B cell (primary cell): ENCODE data around the gene MAP3K5. TPM values are rescaled to one million over a fixed set of nuclear protein-coding genes. Genes with fewer than 3 reads are reported as not detected.
A peak's percentile ranks its signal among the peaks of the same experiment; 100 is the strongest.

Source experiments
- ATAC-seq: fragments of 200-7000 bp; cut with Tn5 transposase; one replicate; pipeline ENCODE4 v1.10.0; 2021; ENCODE audit warnings: low read depth, mild to moderate bottlenecking, moderate number of reproducible peaks, moderate library complexity
- CTCF ChIA-PET: fragments of 350-600 bp; sonication (Branson Sonifier 250); formaldehyde crosslinking; loops from one replicate; lab custom pipeline; 2021; ENCODE audit warnings: antibody characterized with exemption, inconsistent platforms; lab: Charles Lee
- POLR2A ChIA-PET: fragments of 350-600 bp; sonication (Branson Sonifier 250); formaldehyde crosslinking; loops from one replicate; lab custom pipeline; 2021; ENCODE audit warnings: antibody characterized with exemption; lab: Charles Lee
- DNase-seq: peaks from one replicate; pipeline ENCODE4 v3.0.0; 2013
- H2AFZ ChIP-seq: 2 replicates; pipeline ENCODE4 v1.6.1; 2012; ENCODE audit warnings: mild to moderate bottlenecking, low read depth, low read length; ENCODE audit not compliant: insufficient read depth, poor library complexity, severe bottlenecking
- H3K27ac ChIP-seq, 2 donors: 1 replicate in 1 of 2; 2 replicates in 1 of 2; pipeline ENCODE4 v1.5.1; 2012 to 2013; ENCODE audit warnings: low read length in 2 of 2, mild to moderate bottlenecking in 2 of 2, moderate library complexity in 1 of 2
- H3K27me3 ChIP-seq, 4 experiments: fragments of 200-600 bp in 1 of 4; sonication (generic) in 1 of 4; replicated peaks in 1 of 4; 1 replicate in 2 of 4; 2 replicates in 2 of 4; pipeline versions ENCODE4 v1.6.1 to v1.7.0; 2013 to 2016; ENCODE audit warnings: low read length in 3 of 4, mild to moderate bottlenecking in 2 of 4, mixed read lengths in 1 of 4, moderate library complexity in 1 of 4; ENCODE audit not compliant: insufficient read depth in 4 of 4, control insufficient read depth in 3 of 4; ENCODE audit errors: control extremely low read depth in 1 of 4
- H3K36me3 ChIP-seq, 2 experiments: replicated peaks in 1 of 2; 1 replicate in 1 of 2; 2 replicates in 1 of 2; pipeline versions ENCODE4 v1.6.1 to v1.7.1; 2013; ENCODE audit warnings: low read length in 1 of 2; ENCODE audit not compliant: insufficient read depth in 2 of 2, control insufficient read depth in 1 of 2; ENCODE audit errors: control extremely low read depth in 1 of 2, extremely low read depth in 1 of 2
- H3K4me1 ChIP-seq, 2 donors: fragments of 200-600 bp in 1 of 2; sonication (generic) in 1 of 2; 1 replicate in 1 of 2; 2 replicates in 1 of 2; pipeline versions ENCODE4 v1.5.1 to v1.6.1; 2013 to 2017; ENCODE audit warnings: low read length in 2 of 2; ENCODE audit not compliant: control insufficient read depth in 2 of 2, insufficient read depth in 2 of 2
- H3K4me2 ChIP-seq: replicated peaks from 2 replicates; pipeline ENCODE3; 2012; ENCODE audit warnings: mild to moderate bottlenecking, low read depth, low read length; ENCODE audit not compliant: poor library complexity, severe bottlenecking
- H3K4me3 ChIP-seq, 5 experiments: fragments of 200-600 bp in 1 of 5; sonication (generic) in 1 of 5; 1 replicate in 3 of 5; 2 replicates in 2 of 5; pipeline versions ENCODE4 v1.5.1 to v1.7.0; 2011 to 2016; ENCODE audit warnings: low read length in 4 of 5, mild to moderate bottlenecking in 4 of 5, low read depth in 2 of 5, control low read depth in 1 of 5, moderate library complexity in 1 of 5; ENCODE audit not compliant: insufficient read depth in 1 of 5; ENCODE audit errors: control extremely low read depth in 1 of 5, extremely low read depth in 1 of 5
- H3K79me2 ChIP-seq: fragments of 200-600 bp; sonication (generic); one replicate; pipeline ENCODE4 v1.6.0; 2016; ENCODE audit warnings: low read length; ENCODE audit not compliant: control insufficient read depth, insufficient read depth
- H3K9ac ChIP-seq: fragments of 200-600 bp; sonication (generic); 2 replicates; pipeline ENCODE4 v1.6.1; 2017; ENCODE audit warnings: mild to moderate bottlenecking, low read length, moderate library complexity
- H3K9me3 ChIP-seq, 3 donors: one replicate each; pipeline versions ENCODE4 v1.6.1 to v1.7.1; 2013; ENCODE audit warnings: low read length in 2 of 3; ENCODE audit not compliant: control insufficient read depth in 2 of 3, insufficient read depth in 1 of 3; ENCODE audit errors: control extremely low read depth in 1 of 3
- H4K20me1 ChIP-seq: 2 replicates; pipeline ENCODE4 v1.6.0; 2012; ENCODE audit warnings: mild to moderate bottlenecking, low read length; ENCODE audit not compliant: insufficient read depth, control insufficient read depth, poor library complexity, severe bottlenecking
- H3K27ac Mint-ChIP-seq: one replicate; pipeline ENCODE4 v1.8.0; 2021; ENCODE audit warnings: mixed read lengths
- H3K27me3 Mint-ChIP-seq: one replicate; pipeline ENCODE4 v1.8.0; 2021; ENCODE audit warnings: mixed read lengths
- H3K4me1 Mint-ChIP-seq: one replicate; pipeline ENCODE4 v1.8.0; 2021; ENCODE audit warnings: mixed read lengths
- H3K4me3 Mint-ChIP-seq: one replicate; pipeline ENCODE4 v1.8.0; 2021; ENCODE audit warnings: mixed read lengths
- H3K9me3 Mint-ChIP-seq: one replicate; pipeline ENCODE4 v1.8.0; 2022; ENCODE audit warnings: mixed read lengths; ENCODE audit not compliant: insufficient read depth
- CTCF ChIP-seq: fragments of 200-600 bp; IDR thresholded peaks from one replicate; pipeline ENCODE4 v1.8.0; 2022; ENCODE audit warnings: antibody characterized with exemption, mild to moderate bottlenecking
- EZH2 ChIP-seq: IDR thresholded peaks from 2 replicates; pipeline ENCODE4 v1.6.1; 2012; ENCODE audit warnings: borderline replicate concordance, low read depth, mild to moderate bottlenecking, moderate library complexity, low read length; ENCODE audit not compliant: insufficient read depth, poor library complexity, severe bottlenecking
- WGBS: methylation state at CpG from one replicate; pipeline ENCODE4 v1.1.5; 2013; ENCODE audit warnings: missing lambda C conversion rate; ENCODE audit not compliant: insufficient coverage; 5-methylcytosine and 5-hydroxymethylcytosine counted together
- intact Hi-C: fragments of 100-400 bp; cut with micrococcal nuclease; formaldehyde crosslinking; loops from one replicate; pipeline ENCODE4 v1.10.0; 2022
- polyA plus RNA-seq: library from polyadenylated mRNA; depleted of rRNA; stranded (reverse); fragments of >200 nt; gene quantifications from 2 replicates; pipeline ENCODE4 v1.2.3, GENCODE V29; 2012
- total RNA-seq, 2 donors: library from RNA; stranded (reverse); fragments of 120-200 nt in 1 of 2; gene quantifications; 1 replicate in 1 of 2; 2 replicates in 1 of 2; pipeline versions ENCODE4 v1.2.3 to v1.2.4, GENCODE V29; 2013 to 2022

MAP3K5 gene
- total and polyA plus RNA-seq, 2 donors (not counting 1 experiment from before 2014, with no cell fraction given): 5.7 to 34.1 TPM

- CTCF ChIA-PET: interaction anchor here (0.6 to 8.2 kb wide), 8 partner anchors 18 to 355 kb away, joined by 3 to 125 read pairs (median 4); partner anchors contain the start of gene MAP3K5
- Mint-ChIP-seq H3K4me1 (peaks cover 51% of the 10 kb centered on the region), H3K27ac (no peak overlapping the region), H3K9me3 (no peaks in the 10 kb centered on the region), H3K27me3 (no peaks in the 10 kb centered on the region), H3K4me3 (no peak overlapping the region)
- Histone ChIP-seq H3K9ac (no peak overlapping the region), H3K4me1 (peaks cover 2 to 5% of the 10 kb centered on the region in 2 donors), H3K27me3 (no peaks in the 10 kb centered on the region), H3K27ac (no peak overlapping the region), H3K36me3 (no peaks in the 10 kb centered on the region), H3K4me3 (no peak overlapping the region), H2AFZ (no peak overlapping the region), H3K4me2 (no peak overlapping the region), H3K9me3 (no peaks in the 10 kb centered on the region), H4K20me1 (peaks cover 16% of the 10 kb centered on the region), H3K79me2 (peaks cover 96% of the 10 kb centered on the region)
- POLR2A ChIA-PET: interaction anchor here (1.0 kb wide), 1 partner anchor 53 kb away, joined by 3 read pairs; the partner anchor contains the start of gene MAP3K5
- intact Hi-C loops: loop anchor here (1.0 kb wide), 1 partner anchor 54 kb away; no protein-coding TSS in a partner anchor
- peak; percentile 42 for DNase-seq
- TF ChIP-seq EZH2 (no peak), CTCF (no peak)
- peak; percentile 39 for ATAC-seq
- WGBS: 100% methylated on average over 1 of the region's 3 CpGs
Measured at GRCh38 chr6:136739501-136739900, 52.8 kb downstream of the MAP3K5 start.

DNA sequence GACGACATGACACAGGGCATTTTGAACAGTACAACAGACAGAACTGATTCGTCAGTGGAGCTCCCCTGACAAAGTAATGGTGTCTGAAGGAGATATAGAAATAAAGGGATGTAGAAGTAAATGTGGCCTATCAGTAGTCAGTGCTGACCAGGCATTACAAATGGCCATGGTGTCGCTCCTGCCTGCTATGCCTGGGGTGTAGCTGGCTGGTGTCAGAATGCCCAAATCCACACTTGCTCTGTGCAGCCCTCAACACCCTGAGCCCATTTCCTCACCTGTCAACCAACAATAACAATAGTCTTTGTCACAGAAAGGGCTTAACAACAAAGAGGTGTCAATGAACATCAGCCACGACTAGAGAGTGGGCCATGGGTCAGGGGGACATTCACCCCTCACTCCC, 53.2 kb downstream of the MAP3K5 start:
- H3K79me2 ChIP-seq: peaks cover 97% of the 10 kb centered on the region
- no peaks in the 10 kb centered on the region for H3K9me3 Mint-ChIP-seq
- POLR2A ChIA-PET: interaction anchor here (1.0 kb wide), 1 partner anchor 54 kb away, joined by 3 read pairs; the partner anchor contains the start of gene MAP3K5

More for the DNA sequence above, 53.2 kb downstream of the MAP3K5 start:
- H4K20me1 ChIP-seq: peaks cover 16% of the 10 kb centered on the region
- Mint-ChIP-seq H3K27ac (no peak overlapping the region), H3K4me3 (no peak overlapping the region), H3K27me3 (no peaks in the 10 kb centered on the region), H3K4me1 (peaks cover 48% of the 10 kb centered on the region)
- H3K27ac ChIP-seq: no peak overlapping the region
- no peak for ATAC-seq
- no peak overlapping the region for H3K9ac ChIP-seq
- DNase-seq: no peak
- H3K27me3 ChIP-seq: no peaks in the 10 kb centered on the region
- H3K4me3 ChIP-seq: no peak overlapping the region
- no peaks in the 10 kb centered on the region for H3K9me3 ChIP-seq
- CTCF ChIA-PET: interaction anchor here (0.6 to 8.2 kb wide), 6 partner anchors 18 to 125 kb away, joined by 3 to 125 read pairs (median 4); partner anchors contain the start of gene MAP3K5
- intact Hi-C loops: loop anchor here (1.0 kb wide), 1 partner anchor 54 kb away; no protein-coding TSS in a partner anchor
- H3K36me3 ChIP-seq: no peaks in the 10 kb centered on the region
- no peak overlapping the region for H3K4me2 ChIP-seq
- TF ChIP-seq CTCF (no peak), EZH2 (no peak)
- 90% methylated on average over 3 of the region's 4 CpGs for WGBS
- peaks cover 0 to 2% of the 10 kb centered on the region in 2 donors for H3K4me1 ChIP-seq
- H2AFZ ChIP-seq: no peak overlapping the region
